Naive thymus-derived CD4-positive, alpha-beta T cell (primary cell): Measurements from ENCODE around the gene CREG1. TPM values are rescaled to one million over a fixed set of nuclear protein-coding genes. Genes with fewer than 3 reads are reported as not detected.

Experiments used
- ATAC-seq: fragments of 150-1000 bp; cut with Tn5 transposase; 2 replicates; pipeline ENCODE4 v1.10.0; 2021; ENCODE audit warnings: mild to moderate bottlenecking, moderate library complexity
- CTCF ChIA-PET: fragments of 350-600 bp; sonication (Branson Sonifier 250); formaldehyde crosslinking; loops from one replicate; lab custom pipeline; 2021; ENCODE audit warnings: antibody characterized with exemption; lab: Charles Lee
- POLR2A ChIA-PET: fragments of 350-600 bp; sonication (Branson Sonifier 250); formaldehyde crosslinking; loops from one replicate; lab custom pipeline; 2021; ENCODE audit warnings: antibody characterized with exemption, inconsistent platforms; lab: Charles Lee
- DNase-seq, 9 donors: peaks; one replicate each; pipeline versions ENCODE4 v3.0.0 to v3.0.0-alpha.2; 2020 to 2022; ENCODE audit warnings: mixed read lengths in 1 of 9
- H3K27ac ChIP-seq: one replicate; pipeline ENCODE4 v1.7.0; 2013; ENCODE audit warnings: mild to moderate bottlenecking, low read depth, low read length, moderate library complexity
- H3K27me3 ChIP-seq, 2 donors: one replicate each; pipeline ENCODE4 v1.7.0; 2013; ENCODE audit warnings: low read length in 2 of 2, mild to moderate bottlenecking in 2 of 2, moderate library complexity in 2 of 2; ENCODE audit not compliant: control insufficient read depth in 2 of 2, insufficient read depth in 2 of 2
- H3K36me3 ChIP-seq, 3 experiments: 1 replicate in 2 of 3; 2 replicates in 1 of 3; pipeline ENCODE4 v1.7.0; 2013; ENCODE audit warnings: low read length in 3 of 3, mild to moderate bottlenecking in 3 of 3, moderate library complexity in 1 of 3; ENCODE audit not compliant: insufficient read depth in 3 of 3, control insufficient read depth in 2 of 3
- H3K4me1 ChIP-seq, 2 donors: one replicate each; pipeline ENCODE4 v1.7.0; 2013; ENCODE audit warnings: low read length in 2 of 2, mild to moderate bottlenecking in 2 of 2, moderate library complexity in 1 of 2; ENCODE audit not compliant: control insufficient read depth in 2 of 2, insufficient read depth in 2 of 2
- H3K4me3 ChIP-seq: 2 replicates; pipeline ENCODE4 v1.7.0; 2013; ENCODE audit warnings: mild to moderate bottlenecking, low read length
- H3K9me3 ChIP-seq, 3 experiments: 1 replicate in 2 of 3; 2 replicates in 1 of 3; pipeline ENCODE4 v1.7.0; 2013; ENCODE audit warnings: low read length in 3 of 3; ENCODE audit not compliant: control insufficient read depth in 2 of 3
- H3K27ac Mint-ChIP-seq, 9 donors: one replicate each; pipeline ENCODE4 v1.8.0; 2020 to 2022; ENCODE audit warnings: mixed read lengths in 9 of 9, mild to moderate bottlenecking in 8 of 9, moderate library complexity in 5 of 9, inconsistent platforms in 2 of 9
- H3K27me3 Mint-ChIP-seq, 5 donors: one replicate each; pipeline ENCODE4 v1.8.0; 2021 to 2022; ENCODE audit warnings: mixed read lengths in 5 of 5, mild to moderate bottlenecking in 1 of 5
- H3K36me3 Mint-ChIP-seq, 5 donors: one replicate each; pipeline ENCODE4 v1.8.0; 2020 to 2022; ENCODE audit warnings: mixed read lengths in 5 of 5, mild to moderate bottlenecking in 3 of 5, inconsistent platforms in 1 of 5
- H3K4me1 Mint-ChIP-seq, 7 donors: one replicate each; pipeline ENCODE4 v1.8.0; 2020 to 2022; ENCODE audit warnings: mixed read lengths in 7 of 7, mild to moderate bottlenecking in 3 of 7, inconsistent platforms in 1 of 7
- H3K4me3 Mint-ChIP-seq, 10 donors: one replicate each; pipeline ENCODE4 v1.8.0; 2020 to 2022; ENCODE audit warnings: mild to moderate bottlenecking in 10 of 10, mixed read lengths in 10 of 10, moderate library complexity in 6 of 10, inconsistent platforms in 2 of 10
- H3K9me3 Mint-ChIP-seq, 11 donors: one replicate each; pipeline ENCODE4 v1.8.0; 2020 to 2022; ENCODE audit warnings: mixed read lengths in 11 of 11, mild to moderate bottlenecking in 4 of 11, inconsistent platforms in 1 of 11, moderate library complexity in 1 of 11
- intact Hi-C, 2 donors: fragments of 100-400 bp; cut with micrococcal nuclease; formaldehyde crosslinking; loops; one replicate each; pipeline ENCODE4 v1.15.1; 2023
- polyA plus RNA-seq, 2 donors: library from polyadenylated mRNA; unstranded; fragments of 300-500 nt; fragmentation: Illumina TruSeq; gene quantifications; one replicate each; pipeline ENCODE4 v1.2.3, GENCODE V29; 2021
- total RNA-seq, 6 experiments: library from RNA in 5 of 6; stranded (reverse) in 5 of 6; gene quantifications; 1 replicate in 5 of 6; 2 replicates in 1 of 6; pipeline ENCODE4 v1.2.3 and lab custom pipeline; 2021 to 2026

Gene CREG1
- total RNA-seq (10 to 100 TPM; 10.6 to 33.4 (median 23.1) TPM), polyA plus RNA-seq (10 to 100 TPM; 31.9 to 40.6 TPM), total RNA-seq (lab: John Stamatoyannopoulos, UW) (12.8 reads per million, percentile 41 among the genes with 10 or more reads in this experiment)

GRCh38 chr1:167553136-167554027 is at the start of gene CREG1:
CREG1 (minus strand) TSS chr1:167553762.
- H3K36me3 Mint-ChIP-seq = no peaks in the 10 kb centered on the region
- H3K4me1 Mint-ChIP-seq = peaks cover 35 to 58% (median 46%) of the 10 kb centered on the region in 7 donors
- H3K9me3 Mint-ChIP-seq = peaks cover 0 to 2% (median 0%) of the 10 kb centered on the region in 11 donors
- peaks cover 0 to 3% (median 0%) of the 10 kb centered on the region in 3 experiments for H3K36me3 ChIP-seq
- H3K27me3 Mint-ChIP-seq = peaks cover 0 to 4% (median 0%) of the 10 kb centered on the region in 5 donors
- CTCF ChIA-PET = interaction anchor here (0.6 to 2.7 kb wide), 14 partner anchors 11 to 333 kb away, joined by 3 to 12 read pairs (median 4); partner anchors contain the start of gene POU2F1
- H3K27ac ChIP-seq = peak within 1 kb of the TSS; percentile 72
- intact Hi-C loops = loop anchor here (1.0 to 10.0 kb wide), 8 partner anchors 13 to 641 kb away; partner anchors contain the start of genes DCAF6 (in 1 of the 2), ILDR2 (in 1 of the 2), MPC2 (in 1 of the 2) and POU2F1 (in 1 of the 2)
- no peaks in the 10 kb centered on the region for H3K27me3 ChIP-seq
- H3K9me3 ChIP-seq = no peaks in the 10 kb centered on the region
- POLR2A ChIA-PET = interaction anchor here (0.5 to 2.4 kb wide), 24 partner anchors 8 to 1785 kb away, joined by 3 to 20 read pairs (median 3); partner anchors contain the start of genes CD247, POU2F1 and TMCO1
- peak within 1 kb of the TSS; percentile 71 for H3K4me3 ChIP-seq
- peak within 1 kb of the TSS; percentile 85 to 97 (median 92) for H3K4me3 Mint-ChIP-seq
- H3K27ac Mint-ChIP-seq = peak within 1 kb of the TSS; percentile 43 to 88 (median 80)
- H3K4me1 ChIP-seq = peaks cover 19% of the 10 kb centered on the region in 2 donors
- peak; percentile 98 for ATAC-seq
- peak; percentile 82 to 92 (median 88) for DNase-seq

DNA sequence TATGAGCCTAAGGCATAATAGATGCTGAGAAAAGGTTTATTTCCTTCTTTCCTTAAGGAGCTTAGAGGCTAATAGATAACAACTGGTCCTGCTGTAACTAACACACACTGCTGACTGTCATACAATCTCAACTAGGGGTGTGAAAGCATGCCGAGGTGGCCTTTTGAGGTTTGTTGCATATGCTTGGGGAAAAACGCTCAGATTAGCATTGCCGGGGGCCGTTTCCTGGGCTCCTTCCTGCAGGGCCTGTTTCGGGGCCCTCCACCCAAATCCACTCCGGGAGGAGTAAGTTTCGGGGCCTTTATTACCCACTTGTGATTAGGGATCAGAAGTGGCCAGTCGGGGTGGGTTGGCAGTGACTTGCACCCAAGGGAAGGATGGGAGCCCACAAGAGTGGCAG is 49.3 kb upstream of the CREG1 start:
- Histone ChIP-seq H3K36me3 (no peaks in the 10 kb centered on the region), H3K4me1 (peaks cover 28 to 36% of the 10 kb centered on the region in 2 donors), H3K27me3 (no peaks in the 10 kb centered on the region), H3K9me3 (peaks cover 0 to 9% (median 0%) of the 10 kb centered on the region in 3 experiments), H3K4me3 (no peak overlapping the region), H3K27ac (no peak overlapping the region)
- Mint-ChIP-seq H3K27ac (peak overlapping the region in 6 of 9 donors; percentile 9 to 72 (median 40)), H3K4me3 (peak overlapping the region in 9 of 10 donors; percentile 18 to 80 (median 45)), H3K36me3 (peaks cover 5 to 26% (median 10%) of the 10 kb centered on the region in 5 donors), H3K4me1 (peaks cover 27 to 50% (median 48%) of the 10 kb centered on the region in 7 donors), H3K27me3 (no peaks in the 10 kb centered on the region), H3K9me3 (peaks cover 0 to 17% (median 10%) of the 10 kb centered on the region in 11 donors)
- POLR2A ChIA-PET = interaction anchor here (1.5 to 11.0 kb wide), 5 partner anchors 14 to 79 kb away, joined by 3 to 276 read pairs (median 6); partner anchors contain the start of gene RCSD1
- CTCF ChIA-PET = interaction anchor here (3.2 to 5.5 kb wide), 3 partner anchors 14 to 85 kb away, joined by 46 to 283 read pairs (median 100); no protein-coding TSS in a partner anchor
- no peak for ATAC-seq
- intact Hi-C loops = loop anchor here in 1 of 2 donors (5.0 to 10.0 kb wide), 2 partner anchors 49 to 482 kb away; no protein-coding TSS in a partner anchor
- DNase-seq = peak in 2 of 9 donors; percentile 16 to 30

- peak overlapping the region; percentile 19 for H3K27ac ChIP-seq
- H3K36me3 ChIP-seq = no peaks in the 10 kb centered on the region
- Mint-ChIP-seq H3K36me3 (peaks cover under 1 to 20% (median 3%) of the 10 kb centered on the region in 5 donors), H3K27me3 (peaks cover 0 to 3% (median 0%) of the 10 kb centered on the region in 5 donors), H3K4me3 (peak overlapping the region; percentile 54 to 80 (median 66)), H3K27ac (peak overlapping the region; percentile 19 to 85 (median 77)), H3K9me3 (peaks cover 0 to 8% (median 2%) of the 10 kb centered on the region in 11 donors), H3K4me1 (peaks cover 27 to 50% (median 48%) of the 10 kb centered on the region in 7 donors)
- peak; percentile 82 for ATAC-seq
- DNase-seq = peak in 5 of 9 donors; percentile 17 to 31 (median 19)
- H3K9me3 ChIP-seq = no peaks in the 10 kb centered on the region
- intact Hi-C loops = loop anchor here (1.0 to 10.0 kb wide), 4 partner anchors 16 to 483 kb away; no protein-coding TSS in a partner anchor
- H3K4me1 ChIP-seq = peaks cover 28 to 36% of the 10 kb centered on the region in 2 donors
- H3K4me3 ChIP-seq = peak overlapping the region; percentile 17
- ChIA-PET CTCF (interaction anchor here (0.9 to 5.5 kb wide), 13 partner anchors 9 to 113 kb away, joined by 4 to 283 read pairs (median 12); partner anchors contain the start of gene RCSD1), POLR2A (interaction anchor here (0.7 to 11.0 kb wide), 11 partner anchors 8 to 96 kb away, joined by 3 to 276 read pairs (median 6); partner anchors contain the start of gene RCSD1)
- H3K27me3 ChIP-seq = no peaks in the 10 kb centered on the region
Observed at GRCh38 chr1:167601442-167602383, 48.2 kb upstream of the CREG1 start.

DNA sequence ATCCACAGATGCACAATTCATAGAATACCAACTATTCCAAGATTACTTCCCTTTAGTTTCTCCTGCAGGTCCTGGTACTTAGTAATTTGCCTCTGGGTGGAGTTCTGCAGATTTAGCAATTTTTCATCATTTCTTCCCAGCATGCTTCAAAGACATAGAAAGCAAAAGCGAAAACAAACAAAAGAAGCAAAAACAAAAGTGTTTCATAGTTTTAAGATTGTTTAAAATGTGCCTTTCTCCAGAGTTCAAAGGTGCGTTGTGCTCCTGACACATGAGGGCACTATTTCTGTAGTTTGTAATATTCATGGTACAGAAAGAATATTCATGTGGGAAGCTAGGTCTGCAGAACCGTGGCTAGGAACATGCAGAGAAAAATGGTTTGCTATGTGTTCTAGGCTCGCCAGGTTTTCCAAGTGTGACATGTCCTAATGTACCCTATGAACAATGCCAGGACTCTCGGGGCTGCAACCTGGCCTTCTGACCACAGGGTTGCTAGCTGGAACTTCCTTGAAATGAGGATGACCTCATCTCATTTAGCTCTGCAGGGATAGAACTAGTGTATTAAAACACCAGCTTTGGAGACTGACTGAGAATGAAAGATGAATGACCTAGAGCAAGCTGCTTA is 46.5 kb upstream of the CREG1 start:
- H3K4me1 Mint-ChIP-seq = peaks cover 27 to 50% (median 46%) of the 10 kb centered on the region in 7 donors
- no peak overlapping the region for H3K4me3 ChIP-seq
- H3K27ac ChIP-seq = no peak overlapping the region
- peak overlapping the region in 8 of 9 donors; percentile 8 to 79 (median 36) for H3K27ac Mint-ChIP-seq
- POLR2A ChIA-PET = interaction anchor here (0.6 to 11.0 kb wide), 7 partner anchors 9 to 123 kb away, joined by 3 to 276 read pairs (median 6); partner anchors contain the start of gene RCSD1
- H3K27me3 Mint-ChIP-seq = peaks cover 0 to 3% (median 0%) of the 10 kb centered on the region in 5 donors
- ATAC-seq (peak; percentile 80), DNase-seq (peak in 8 of 9 donors; percentile 35 to 76 (median 60))
- peak overlapping the region; percentile 9 to 80 (median 62) for H3K4me3 Mint-ChIP-seq
- H3K36me3 ChIP-seq = no peaks in the 10 kb centered on the region
- H3K9me3 Mint-ChIP-seq = no peaks in the 10 kb centered on the region
- no peaks in the 10 kb centered on the region for H3K27me3 ChIP-seq
- peaks cover 0 to 12% (median 0%) of the 10 kb centered on the region in 5 donors for H3K36me3 Mint-ChIP-seq
- intact Hi-C loops = loop anchor here (1.0 to 10.0 kb wide), 10 partner anchors 17 to 485 kb away; no protein-coding TSS in a partner anchor
- H3K4me1 ChIP-seq = peaks cover 28 to 36% of the 10 kb centered on the region in 2 donors
- no peaks in the 10 kb centered on the region for H3K9me3 ChIP-seq
- CTCF ChIA-PET = interaction anchor here (0.7 to 5.5 kb wide), 26 partner anchors 9 to 482 kb away, joined by 3 to 283 read pairs (median 6); partner anchors contain the start of gene RCSD1

GRCh38 chr1:167594822-167595221 is 41.3 kb upstream of the CREG1 start:
- no peak overlapping the region for H3K4me3 Mint-ChIP-seq
- Histone ChIP-seq H3K27ac (no peak overlapping the region), H3K4me1 (peaks cover 0 to under 1% of the 10 kb centered on the region in 2 donors), H3K9me3 (no peaks in the 10 kb centered on the region), H3K27me3 (no peaks in the 10 kb centered on the region), H3K4me3 (no peak overlapping the region), H3K36me3 (no peaks in the 10 kb centered on the region)
- no peak overlapping the region for H3K27ac Mint-ChIP-seq
- peaks cover 0 to 11% (median 2%) of the 10 kb centered on the region in 7 donors for H3K4me1 Mint-ChIP-seq
- ATAC-seq (no peak), DNase-seq (no peak)
- ChIA-PET CTCF (interaction anchor here (0.9 to 1.5 kb wide), 3 partner anchors 43 to 93 kb away, joined by 3 to 7 read pairs (median 5); no protein-coding TSS in a partner anchor), POLR2A (interaction anchor here (1.0 kb wide), 2 partner anchors 13 to 99 kb away, joined by 3 read pairs; no protein-coding TSS in a partner anchor)
- intact Hi-C loops = no loop called here
- peaks cover 0 to 2% (median 0%) of the 10 kb centered on the region in 11 donors for H3K9me3 Mint-ChIP-seq
- H3K27me3 Mint-ChIP-seq = peaks cover 0 to 7% (median 0%) of the 10 kb centered on the region in 5 donors
- H3K36me3 Mint-ChIP-seq = peaks cover 0 to 6% (median 0%) of the 10 kb centered on the region in 5 donors
